Endothelial cell of umbilical vein (primary cell): ENCODE data around the gene DNAJC17.

Experiments used
- CTCF ChIP-seq, 2 donors: IDR thresholded peaks; 1 replicate in 1 of 2; 2 replicates in 1 of 2; pipeline ENCODE4 v1.5.1; 2011; ENCODE audit warnings: low read length in 2 of 2, mild to moderate bottlenecking in 2 of 2, moderate library complexity in 2 of 2, control low read depth in 1 of 2, inconsistent platforms in 1 of 2, low read depth in 1 of 2; ENCODE audit not compliant: insufficient read depth in 1 of 2; ENCODE audit errors: extremely low read depth in 1 of 2
- MYC ChIP-seq: IDR thresholded peaks from one replicate; pipeline ENCODE4 v1.6.1; 2011; ENCODE audit warnings: mild to moderate bottlenecking, low read depth, low read length
- POLR2A ChIP-seq: IDR thresholded peaks from 2 replicates; pipeline ENCODE4 v1.6.1; 2012; ENCODE audit warnings: low read depth, mild to moderate bottlenecking, control low read depth, low read length

- TF ChIP-seq CTCF (IDR thresholded peaks at IDR 0.05; ENCODE audit: extremely low read depth in 1 of 2, insufficient read depth in 1 of 2, low read depth in 1 of 2, low read length in 2 of 2): no peak
- TF ChIP-seq POLR2A: no peak
- no peak for TF ChIP-seq MYC
Observed at GRCh38 chr15:40845511-40846284, 38.4 kb upstream of the DNAJC17 start.
